ENCODE data around the gene BPIFA1.
A peak's percentile ranks its signal among the peaks of the same experiment; 100 is the strongest.

Gene BPIFA1

DNA sequence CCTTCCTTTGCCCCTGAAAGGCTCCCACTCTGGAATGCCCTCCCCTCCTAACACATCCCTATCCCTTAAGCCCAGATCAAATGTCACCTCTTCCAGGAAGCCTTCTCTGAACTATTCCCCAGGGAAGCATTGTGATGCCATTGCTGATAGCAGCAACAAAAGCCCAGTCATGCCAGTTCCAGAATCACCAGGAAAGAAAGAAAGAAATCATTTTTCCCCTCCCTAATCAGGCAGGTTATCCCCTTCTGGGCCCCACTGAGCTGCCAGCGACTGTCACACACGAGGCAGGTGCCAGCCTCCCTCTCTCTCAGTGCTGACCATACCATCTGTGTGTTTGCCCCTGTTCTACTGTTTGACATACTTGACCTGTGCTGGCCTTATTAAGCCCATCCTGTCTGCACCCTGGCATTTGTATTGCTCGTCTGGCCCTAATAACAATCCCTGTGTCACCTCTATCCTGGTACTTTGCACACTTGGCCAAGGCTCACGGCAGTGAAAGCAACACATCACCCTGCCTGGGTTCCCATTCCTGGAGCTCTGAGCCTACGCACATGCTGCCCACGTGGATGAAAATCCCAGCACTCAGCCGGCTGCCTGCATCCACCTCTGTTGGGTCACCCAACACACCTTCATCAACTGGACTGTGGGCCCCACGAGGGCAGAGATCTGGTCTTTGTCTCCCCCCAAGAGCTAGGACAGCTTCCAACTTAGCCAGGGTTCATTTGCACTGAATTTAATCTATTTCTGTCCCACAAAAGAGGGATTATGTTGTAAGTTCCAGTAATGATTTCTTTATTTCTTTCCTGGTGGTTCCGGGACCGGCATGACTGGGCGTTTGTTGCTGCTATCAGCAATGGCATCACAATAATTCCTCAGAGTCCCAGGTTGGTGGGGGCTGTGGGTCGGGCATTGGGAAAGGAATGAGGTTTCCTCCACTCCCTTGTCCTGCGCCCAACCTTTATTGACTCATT, 42.0 kb downstream of the BPIFA1 start:
- DNase-seq (ENCODE audit: low read depth in 1 of 2, low spot score in 1 of 2) = no peak

- DNase-seq (ENCODE audit: low read depth in 1 of 2, low spot score in 1 of 2) = no peak
Measured at GRCh38 chr20:33278700-33279099, 42.9 kb downstream of the BPIFA1 start.

- DNase-seq (ENCODE audit: low read depth in 1 of 2, low spot score in 1 of 2) = no peak
Measured at GRCh38 chr20:33279261-33279910, 43.6 kb downstream of the BPIFA1 start.

DNA sequence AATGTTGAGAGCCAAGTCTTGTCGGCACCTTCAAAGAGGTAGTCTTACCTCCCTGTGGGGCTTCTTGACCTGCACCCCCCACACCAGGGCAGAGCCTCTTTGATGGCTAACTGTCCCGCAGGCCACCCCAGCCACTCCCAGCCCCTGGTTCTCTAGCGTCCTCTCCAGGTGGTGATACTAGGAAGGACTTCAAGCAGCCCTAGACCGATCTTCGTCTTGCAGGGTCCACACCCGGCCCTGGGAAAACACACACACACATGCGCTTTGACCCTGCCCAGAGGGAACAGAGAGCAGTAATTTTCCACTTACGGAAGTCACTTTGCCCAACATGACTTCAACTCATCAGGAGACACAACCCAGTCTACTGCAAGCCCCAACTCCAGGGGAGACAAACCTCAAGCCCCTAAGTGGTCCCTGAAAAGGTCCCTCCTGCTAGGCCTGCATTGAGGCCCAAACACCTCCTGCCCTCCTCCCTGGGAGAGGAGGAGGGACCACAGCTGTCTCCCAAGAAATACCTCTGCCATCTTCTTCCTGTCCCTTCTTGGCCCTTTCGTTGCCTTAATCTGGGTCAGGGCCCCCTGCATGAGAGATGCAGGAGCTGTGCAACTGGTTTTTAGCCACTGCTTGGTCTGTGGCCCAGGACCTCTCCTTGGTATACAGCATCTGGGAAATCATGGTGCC, 44.3 kb downstream of the BPIFA1 start:
- no peak for DNase-seq (ENCODE audit: low read depth in 1 of 2, low spot score in 1 of 2)

GRCh38 chr20:33280775-33281174, 45.0 kb downstream of the BPIFA1 start:
- no peak for DNase-seq (ENCODE audit: low read depth in 1 of 2, low spot score in 1 of 2)

GRCh38 chr20:33281550-33282146, 45.9 kb downstream of the BPIFA1 start:
- no peak for DNase-seq (ENCODE audit: low read depth in 1 of 2, low spot score in 1 of 2)

- DNase-seq (ENCODE audit: low read depth in 1 of 2, low spot score in 1 of 2) = no peak
Measured at GRCh38 chr20:33282196-33282934, 46.6 kb downstream of the BPIFA1 start.

DNA sequence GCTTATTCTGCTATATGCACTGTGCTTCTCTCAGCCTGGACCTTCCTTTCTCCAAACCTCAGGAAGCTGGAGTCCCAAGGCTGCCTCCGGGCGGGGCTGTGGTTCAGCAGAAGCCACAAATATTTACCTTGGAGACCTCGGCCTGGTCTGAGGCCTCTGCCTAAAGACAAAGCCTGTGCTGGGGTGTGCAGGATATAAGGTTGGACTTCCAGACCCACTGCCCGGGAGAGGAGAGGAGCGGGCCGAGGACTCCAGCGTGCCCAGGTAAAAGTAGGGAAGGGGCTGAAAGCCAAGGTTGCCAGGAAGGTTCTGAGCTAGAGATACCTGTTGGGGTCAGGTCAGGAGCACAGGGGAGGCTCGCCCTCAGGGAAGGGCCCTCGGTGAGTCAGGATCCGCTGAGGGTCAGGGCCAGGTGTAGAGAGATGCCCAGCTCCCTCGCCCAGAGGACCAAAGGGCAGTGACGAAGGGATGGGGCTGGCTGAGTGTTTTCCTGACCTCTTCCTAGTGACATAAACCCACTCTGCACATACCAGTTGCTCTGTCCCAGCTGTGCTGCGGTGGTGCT, 47.3 kb downstream of the BPIFA1 start, which contains the start of gene BPIFB1:
Gene BPIFB1 (plus strand): TSS at position 224 of the 565 bp plus-strand sequence. CDS start 2,860 bp downstream, outside the sequence.
- DNase-seq (ENCODE audit: low read depth in 1 of 2, low spot score in 1 of 2) = no peak

GRCh38 chr20:33284284-33284683, 48.5 kb downstream of the BPIFA1 start:
- DNase-seq (ENCODE audit: low read depth in 1 of 2, low spot score in 1 of 2) = no peak

DNA sequence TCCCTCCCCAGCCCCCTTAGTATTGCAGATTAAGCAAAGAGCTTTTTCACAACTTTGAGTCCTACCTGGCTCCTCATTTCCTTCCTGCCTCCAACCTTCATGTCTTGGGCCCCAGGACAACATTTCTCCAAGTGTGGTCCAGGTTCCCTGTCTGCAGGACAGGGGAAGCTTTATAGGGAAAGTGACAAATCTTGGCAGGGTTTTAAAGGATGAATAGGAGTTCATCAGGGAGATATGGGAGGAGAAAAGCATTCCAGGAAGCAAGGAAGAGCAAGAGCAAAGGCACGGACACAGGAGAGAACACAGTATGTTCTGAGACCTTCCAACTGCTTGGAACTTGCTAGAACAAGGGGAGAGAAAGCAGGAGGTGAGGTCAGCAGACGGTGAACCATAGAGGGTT, 49.1 kb downstream of the BPIFA1 start:
- no peak for DNase-seq (ENCODE audit: low read depth in 1 of 2, low spot score in 1 of 2)

- no peak for DNase-seq (ENCODE audit: low read depth in 1 of 2, low spot score in 1 of 2)
Measured at GRCh38 chr20:33285861-33286495, 50.2 kb downstream of the BPIFA1 start.

DNA sequence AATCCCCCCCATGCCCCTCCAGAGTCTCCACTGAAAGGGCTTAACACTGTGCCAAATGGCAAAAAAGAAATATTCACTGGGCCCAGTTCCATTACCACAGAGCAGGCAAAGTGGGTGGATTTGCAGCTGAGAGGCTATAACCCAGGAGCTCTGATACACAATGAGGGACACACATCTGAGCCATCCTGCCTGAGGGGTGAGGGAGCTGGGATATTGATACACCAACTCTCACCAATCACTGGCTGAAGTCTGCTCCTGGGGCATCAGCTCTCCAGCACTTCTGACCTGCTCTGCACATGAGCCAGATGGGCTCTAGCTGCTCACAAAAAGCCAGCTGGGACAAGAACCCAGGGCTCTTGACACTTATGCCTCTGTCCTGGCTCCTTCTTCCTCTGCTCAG, 52.1 kb downstream of the BPIFA1 start:
- no peak for DNase-seq (ENCODE audit: low read depth in 1 of 2, low spot score in 1 of 2)

GRCh38 chr20:33290852-33291251, 55.1 kb downstream of the BPIFA1 start:
- no peak for DNase-seq (ENCODE audit: low read depth in 1 of 2, low spot score in 1 of 2)

DNA sequence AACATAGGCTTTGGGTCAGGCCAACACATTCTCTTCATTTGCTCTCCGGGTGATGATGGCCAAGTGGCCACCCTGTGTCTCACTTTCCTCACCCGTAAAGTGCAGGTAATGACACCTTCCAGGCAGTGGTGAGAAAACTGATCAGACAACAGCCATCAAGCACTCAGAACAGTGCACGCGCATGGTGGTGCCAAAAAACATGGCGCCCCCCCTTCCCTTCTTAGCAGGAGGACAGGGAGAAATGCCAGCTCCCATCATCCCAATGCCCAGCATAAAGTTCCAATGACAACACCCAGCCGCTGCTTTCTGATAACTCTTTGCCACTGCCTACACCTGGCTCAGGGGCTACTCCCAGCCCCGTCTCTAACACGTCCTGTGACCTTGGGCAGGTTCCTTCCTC, 55.6 kb downstream of the BPIFA1 start:
- DNase-seq (ENCODE audit: low read depth in 1 of 2, low spot score in 1 of 2) = no peak

DNA sequence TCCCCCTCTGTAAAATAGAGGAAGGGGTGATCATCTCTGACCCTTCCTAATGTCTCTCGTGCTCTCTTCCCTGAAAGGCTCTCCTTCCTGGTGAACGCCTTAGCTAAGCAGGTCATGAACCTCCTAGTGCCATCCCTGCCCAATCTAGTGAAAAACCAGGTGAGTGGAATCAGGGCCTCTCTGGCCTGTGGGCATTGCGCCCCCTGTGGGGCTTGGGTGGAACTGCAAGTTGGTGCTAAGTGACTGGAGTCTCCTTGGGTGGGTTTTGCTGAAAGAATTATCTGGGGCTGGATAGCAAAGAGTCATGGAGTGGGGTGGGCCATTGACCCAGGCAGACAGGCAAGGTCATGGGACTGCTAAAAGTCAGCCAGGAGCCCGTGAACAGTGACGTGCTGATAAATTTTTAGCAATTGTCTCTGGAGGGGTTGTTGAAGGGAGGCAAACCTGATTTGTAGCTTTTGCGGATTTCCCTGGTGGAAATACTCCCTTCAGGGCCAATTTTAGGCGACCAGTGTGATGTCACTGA, 56.1 kb downstream of the BPIFA1 start:
- DNase-seq (ENCODE audit: low read depth in 1 of 2, low spot score in 1 of 2) = peak; percentile 58 to 63

Measured in activated CD4-positive, alpha-beta T cell treated with anti-CD3 and anti-CD28 coated beads, Interleukin-2, amount 50 U/mL, for 24 hours (primary cell).